Measurements from ENCODE around the gene SPTBN2.
"Not testable (repeated sequence)": the region's sequence is repeated elsewhere in the genome, so short reads cannot be mapped to it uniquely, and the experiment has no call there.

The SPTBN2 gene

GRCh38 chr11:66639814-66640340, 89.1 kb downstream of the SPTBN2 start:
- DNase-seq (ENCODE audit: low read depth in 3 of 3) = not testable (repeated sequence)

GRCh38 chr11:66639066-66639813, 89.8 kb downstream of the SPTBN2 start:
- DNase-seq (ENCODE audit: low read depth in 3 of 3) = no peak

- DNase-seq (ENCODE audit: low read depth in 3 of 3) = peak; percentile 88 to 96 (median 93)
Observed at GRCh38 chr11:66638177-66639065, 90.6 kb downstream of the SPTBN2 start, which contains the start of gene RBM4. RBM4 (plus strand) TSS chr11:66638703; CDS start chr11:66639712, 1,009 bp downstream.

- DNase-seq (ENCODE audit: low read depth in 3 of 3) = no peak
Observed at GRCh38 chr11:66637557-66638176, 91.3 kb downstream of the SPTBN2 start.

GRCh38 chr11:66636411-66636810, 92.6 kb downstream of the SPTBN2 start:
- no peak for DNase-seq (ENCODE audit: low read depth in 3 of 3)
